Spleen (tissue), 7 donors: ENCODE measurements around the gene PLVAP.

Experiments used
- POLR2A ChIP-seq, 3 donors: fragments of 450-650 bp; IDR thresholded peaks; one replicate each; pipeline ENCODE4 v1.5.1; 2017; ENCODE audit warnings: antibody characterized with exemption in 3 of 3, mild to moderate bottlenecking in 1 of 3
- TF ChIP-seq, protein P1 (sequence below), 11 experiments: fragments of 200-600 bp in 7 of 11; fragments of 450-650 bp in 4 of 11; sonication (generic) in 4 of 11; IDR thresholded peaks in 8 of 11; conservative IDR thresholded peaks in 3 of 11; 1 replicate in 7 of 11; 2 replicates in 4 of 11; pipeline versions ENCODE4 v1.4.0 to v1.8.0; 2016 to 2021; ENCODE audit warnings: antibody characterized with exemption in 11 of 11, inconsistent platforms in 4 of 11, mild to moderate bottlenecking in 1 of 11
- donor health status: DM: no; HTN: no; CAD: no; lungs with moderate emphysema.
- donor health status: DM: no; HTN: no; CAD: no.
- donor health status: DM: no; HTN: no; CAD: no.

GRCh38 chr19:17331045-17331558 is 46.0 kb downstream of the PLVAP start:
- TF ChIP-seq, protein P1, sequence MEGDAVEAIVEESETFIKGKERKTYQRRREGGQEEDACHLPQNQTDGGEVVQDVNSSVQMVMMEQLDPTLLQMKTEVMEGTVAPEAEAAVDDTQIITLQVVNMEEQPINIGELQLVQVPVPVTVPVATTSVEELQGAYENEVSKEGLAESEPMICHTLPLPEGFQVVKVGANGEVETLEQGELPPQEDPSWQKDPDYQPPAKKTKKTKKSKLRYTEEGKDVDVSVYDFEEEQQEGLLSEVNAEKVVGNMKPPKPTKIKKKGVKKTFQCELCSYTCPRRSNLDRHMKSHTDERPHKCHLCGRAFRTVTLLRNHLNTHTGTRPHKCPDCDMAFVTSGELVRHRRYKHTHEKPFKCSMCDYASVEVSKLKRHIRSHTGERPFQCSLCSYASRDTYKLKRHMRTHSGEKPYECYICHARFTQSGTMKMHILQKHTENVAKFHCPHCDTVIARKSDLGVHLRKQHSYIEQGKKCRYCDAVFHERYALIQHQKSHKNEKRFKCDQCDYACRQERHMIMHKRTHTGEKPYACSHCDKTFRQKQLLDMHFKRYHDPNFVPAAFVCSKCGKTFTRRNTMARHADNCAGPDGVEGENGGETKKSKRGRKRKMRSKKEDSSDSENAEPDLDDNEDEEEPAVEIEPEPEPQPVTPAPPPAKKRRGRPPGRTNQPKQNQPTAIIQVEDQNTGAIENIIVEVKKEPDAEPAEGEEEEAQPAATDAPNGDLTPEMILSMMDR (IDR thresholded peaks at IDR 0.05 in 8 of 11, conservative IDR thresholded peaks at IDR 0.05 in 3 of 11): no peak
- no peak for TF ChIP-seq POLR2A (IDR thresholded peaks at IDR 0.05)
